Brain microvascular endothelial cell (primary cell): ENCODE data around the gene CBFA2T3.

Experiments used
- DNase-seq: peaks from one replicate; pipeline ENCODE4 v3.0.0-alpha.2; 2020
- H3K27ac ChIP-seq: fragments of 250-450 bp; sonication (Bioruptor Pico); 2 replicates; pipeline ENCODE4 v1.5.1; 2020; ENCODE audit warnings: mild to moderate bottlenecking, moderate library complexity
- H3K27me3 ChIP-seq: fragments of 250-450 bp; sonication (Bioruptor Pico); replicated peaks from 2 replicates; pipeline ENCODE4 v1.5.1; 2020; ENCODE audit warnings: mild to moderate bottlenecking
- H3K36me3 ChIP-seq: fragments of 250-450 bp; sonication (Bioruptor Pico); replicated peaks from 2 replicates; pipeline ENCODE4 v1.5.1; 2020; ENCODE audit warnings: mild to moderate bottlenecking
- H3K4me3 ChIP-seq: 2 replicates; pipeline ENCODE4 v1.5.1; 2011; ENCODE audit warnings: low read depth, mild to moderate bottlenecking, control low read depth, low read length, moderate library complexity
- in situ Hi-C: cut with HindIII; loops from 2 replicates; pipeline ENCODE4 v1.10.0; 2017; ENCODE audit warnings: low sequenced_read_pairs, low pct_ligation_motif_present
- TF ChIP-seq, protein P1 (sequence below): IDR thresholded peaks from 2 replicates; pipeline ENCODE4 v1.5.1; 2011; ENCODE audit warnings: low read depth, mild to moderate bottlenecking, moderate library complexity, low read length, control low read depth, inconsistent platforms; ENCODE audit errors: missing control alignments

CBFA2T3 gene

DNA sequence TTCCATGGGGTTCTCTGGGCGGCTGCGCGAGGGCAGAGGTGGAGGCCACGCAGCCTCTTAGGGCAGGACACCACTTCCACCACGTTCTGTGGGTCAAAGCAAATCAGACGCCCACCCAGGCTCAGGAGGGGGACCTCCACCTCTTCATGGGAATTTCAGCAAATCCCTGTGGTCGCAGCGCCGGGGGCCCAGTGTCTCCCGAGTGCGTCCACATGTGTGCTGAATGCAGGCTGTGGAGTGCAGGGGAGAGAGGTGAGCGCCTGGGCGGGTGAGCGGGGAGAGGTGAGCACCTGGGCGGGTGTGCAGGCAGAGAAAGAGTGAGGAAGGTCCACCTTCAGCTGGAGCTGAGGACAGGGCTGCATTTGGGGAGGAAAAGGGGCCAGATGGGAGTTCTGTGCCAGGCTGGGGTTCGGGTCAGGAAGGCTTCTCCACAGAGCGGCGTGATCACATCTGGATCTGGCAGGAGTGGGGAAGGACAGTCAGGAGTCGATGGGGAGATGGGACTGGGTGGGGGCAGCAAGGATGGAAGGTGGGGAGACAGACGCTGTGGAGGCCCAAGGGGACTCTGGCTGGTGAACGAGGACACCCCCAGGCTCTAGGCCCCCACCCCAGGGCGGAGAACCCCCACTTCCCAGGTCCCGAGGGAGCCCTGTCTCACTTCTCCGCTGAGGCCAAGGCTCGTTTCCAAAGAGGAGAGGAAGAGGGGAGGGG lies 36.8 kb upstream of the CBFA2T3 start:
- DNase-seq = no peak
- in situ Hi-C loops = no loop called here
- H3K36me3 ChIP-seq = no peaks in the 10 kb centered on the region
- TF ChIP-seq, protein P1, sequence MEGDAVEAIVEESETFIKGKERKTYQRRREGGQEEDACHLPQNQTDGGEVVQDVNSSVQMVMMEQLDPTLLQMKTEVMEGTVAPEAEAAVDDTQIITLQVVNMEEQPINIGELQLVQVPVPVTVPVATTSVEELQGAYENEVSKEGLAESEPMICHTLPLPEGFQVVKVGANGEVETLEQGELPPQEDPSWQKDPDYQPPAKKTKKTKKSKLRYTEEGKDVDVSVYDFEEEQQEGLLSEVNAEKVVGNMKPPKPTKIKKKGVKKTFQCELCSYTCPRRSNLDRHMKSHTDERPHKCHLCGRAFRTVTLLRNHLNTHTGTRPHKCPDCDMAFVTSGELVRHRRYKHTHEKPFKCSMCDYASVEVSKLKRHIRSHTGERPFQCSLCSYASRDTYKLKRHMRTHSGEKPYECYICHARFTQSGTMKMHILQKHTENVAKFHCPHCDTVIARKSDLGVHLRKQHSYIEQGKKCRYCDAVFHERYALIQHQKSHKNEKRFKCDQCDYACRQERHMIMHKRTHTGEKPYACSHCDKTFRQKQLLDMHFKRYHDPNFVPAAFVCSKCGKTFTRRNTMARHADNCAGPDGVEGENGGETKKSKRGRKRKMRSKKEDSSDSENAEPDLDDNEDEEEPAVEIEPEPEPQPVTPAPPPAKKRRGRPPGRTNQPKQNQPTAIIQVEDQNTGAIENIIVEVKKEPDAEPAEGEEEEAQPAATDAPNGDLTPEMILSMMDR = no peak
- no peaks in the 10 kb centered on the region for H3K27me3 ChIP-seq
- H3K27ac ChIP-seq = no peak overlapping the region
- H3K4me3 ChIP-seq = no peak overlapping the region

DNA sequence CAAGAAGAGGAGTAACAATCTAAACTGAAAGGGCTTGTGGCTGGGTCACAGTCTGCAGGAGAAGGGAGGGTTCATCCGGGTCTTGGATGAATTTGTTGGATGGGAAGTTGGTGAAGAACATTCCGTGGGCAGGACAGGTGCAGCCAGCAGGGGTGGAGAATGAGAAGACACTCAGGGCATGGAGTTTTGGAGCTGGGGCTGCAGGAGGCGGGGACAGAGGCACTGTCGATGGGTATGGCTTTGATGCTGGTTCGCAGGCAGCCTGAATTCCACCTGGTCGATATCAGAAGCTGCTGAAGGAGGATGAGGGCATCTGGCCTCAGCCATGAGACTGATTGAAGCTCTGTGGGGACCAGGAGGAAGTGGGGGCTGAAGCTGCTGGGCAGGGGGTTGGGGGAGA lies 36.1 kb upstream of the CBFA2T3 start:
- Histone ChIP-seq H3K4me3 (no peak overlapping the region), H3K27me3 (no peaks in the 10 kb centered on the region), H3K36me3 (no peaks in the 10 kb centered on the region), H3K27ac (no peak overlapping the region)
- in situ Hi-C loops = no loop called here
- TF ChIP-seq, protein P1 = no peak
- DNase-seq = no peak

DNA sequence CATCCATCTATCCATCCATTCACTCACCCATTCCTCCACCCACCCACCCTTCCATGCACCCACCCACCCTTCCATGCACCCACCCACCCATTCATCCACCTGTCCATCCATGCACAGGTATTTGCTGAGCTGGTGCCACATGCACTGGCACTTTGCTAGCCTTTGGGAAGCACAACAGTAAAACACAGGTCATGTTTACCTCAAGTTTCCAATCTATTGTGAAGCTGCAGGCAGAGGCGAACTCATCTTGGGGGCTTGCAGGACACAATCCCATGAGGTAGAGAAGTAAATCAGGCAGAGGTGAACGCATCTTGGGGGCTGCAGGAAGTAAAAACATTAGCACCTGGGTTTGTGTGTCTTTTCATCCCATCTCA lies 35.6 kb upstream of the CBFA2T3 start:
- TF ChIP-seq, protein P1 = no peak
- Histone ChIP-seq H3K4me3 (no peak overlapping the region), H3K36me3 (no peaks in the 10 kb centered on the region), H3K27ac (no peak overlapping the region), H3K27me3 (no peaks in the 10 kb centered on the region)
- no peak for DNase-seq
- in situ Hi-C loops = no loop called here

DNA sequence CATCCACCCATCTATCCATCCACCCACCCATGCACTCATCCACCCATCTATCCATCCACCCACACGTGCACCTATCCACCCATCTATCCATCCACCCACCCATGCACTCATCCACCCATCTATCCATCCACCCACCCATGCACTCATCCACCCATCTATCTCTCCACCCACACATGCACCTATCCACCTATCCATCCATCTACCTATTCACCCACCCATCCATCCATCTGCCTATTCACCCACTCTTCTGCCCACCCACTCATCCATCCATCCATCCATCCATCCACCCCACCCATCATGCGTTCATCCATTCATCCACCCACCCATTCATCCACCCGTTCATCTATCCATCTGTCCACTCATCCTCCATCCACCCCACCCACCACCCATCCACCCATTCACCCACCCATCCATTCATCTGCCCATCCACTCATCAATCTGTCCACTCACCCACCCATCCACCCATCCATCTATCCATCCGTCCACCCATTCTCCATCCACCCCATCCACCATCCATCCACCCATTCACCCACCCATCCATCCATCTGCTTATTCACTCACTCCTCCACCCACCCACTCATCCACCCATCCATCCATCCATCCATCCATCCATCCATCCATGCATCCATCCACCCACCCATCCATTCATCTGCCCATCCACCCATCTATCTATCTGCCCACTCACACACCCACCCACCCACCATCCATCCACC lies 35.1 kb upstream of the CBFA2T3 start:
- in situ Hi-C loops = no loop called here
- H3K27me3 ChIP-seq = no peaks in the 10 kb centered on the region
- TF ChIP-seq, protein P1 = no peak
- no peak for DNase-seq
- H3K36me3 ChIP-seq = no peaks in the 10 kb centered on the region
- H3K27ac ChIP-seq = no peak overlapping the region
- no peak overlapping the region for H3K4me3 ChIP-seq

DNA sequence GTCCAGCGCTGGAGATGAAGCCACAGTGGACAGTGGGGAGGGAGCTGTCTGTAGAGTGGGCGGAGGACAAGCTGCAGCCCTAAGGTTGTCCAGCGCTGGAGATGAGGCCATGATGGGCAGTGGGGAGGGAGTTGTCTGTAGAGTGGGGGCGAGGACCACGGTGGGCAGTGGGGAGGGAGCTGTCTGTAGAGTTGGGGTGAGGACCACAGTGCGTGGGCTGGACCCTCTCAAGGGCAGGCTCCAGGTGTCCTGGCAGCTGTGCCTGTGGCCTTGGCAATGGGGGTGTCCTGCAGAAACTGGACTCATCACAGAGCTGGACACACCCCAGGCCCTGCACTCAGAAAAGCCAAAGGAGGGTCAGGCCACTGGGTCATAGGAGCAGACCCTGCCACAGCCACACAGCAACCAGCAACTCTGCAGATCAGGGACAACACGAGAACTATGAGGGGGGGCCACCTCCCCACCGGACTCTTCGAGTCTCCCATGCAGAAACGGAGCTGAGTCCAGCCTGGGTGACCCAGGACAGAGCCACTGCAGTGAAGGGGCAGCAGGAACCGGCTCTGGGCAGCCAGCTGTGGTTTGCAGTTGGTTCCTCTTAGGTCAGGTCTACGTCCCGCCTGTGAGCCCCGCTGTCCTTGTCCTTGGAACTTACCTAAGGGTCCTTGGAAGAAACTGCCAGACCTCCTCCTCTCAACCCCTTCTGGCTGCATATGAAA lies 33.4 kb upstream of the CBFA2T3 start:
- H3K27me3 ChIP-seq = no peaks in the 10 kb centered on the region
- no peak for DNase-seq
- in situ Hi-C loops = no loop called here
- TF ChIP-seq, protein P1 = no peak
- H3K4me3 ChIP-seq = no peak overlapping the region
- no peak overlapping the region for H3K27ac ChIP-seq
- H3K36me3 ChIP-seq = no peaks in the 10 kb centered on the region
